GM21360 (cell line): ENCODE results near the gene WDR86.
A peak's percentile ranks its signal among the peaks of the same experiment; 100 is the strongest.

Experiments
- ATAC-seq: cut with Tn5 transposase; IDR thresholded peaks from one replicate; pipeline ENCODE4 v1.9.1; 2021; ENCODE audit warnings: mild to moderate bottlenecking, moderate library complexity; ENCODE audit not compliant: unreplicated experiment

Gene WDR86

DNA sequence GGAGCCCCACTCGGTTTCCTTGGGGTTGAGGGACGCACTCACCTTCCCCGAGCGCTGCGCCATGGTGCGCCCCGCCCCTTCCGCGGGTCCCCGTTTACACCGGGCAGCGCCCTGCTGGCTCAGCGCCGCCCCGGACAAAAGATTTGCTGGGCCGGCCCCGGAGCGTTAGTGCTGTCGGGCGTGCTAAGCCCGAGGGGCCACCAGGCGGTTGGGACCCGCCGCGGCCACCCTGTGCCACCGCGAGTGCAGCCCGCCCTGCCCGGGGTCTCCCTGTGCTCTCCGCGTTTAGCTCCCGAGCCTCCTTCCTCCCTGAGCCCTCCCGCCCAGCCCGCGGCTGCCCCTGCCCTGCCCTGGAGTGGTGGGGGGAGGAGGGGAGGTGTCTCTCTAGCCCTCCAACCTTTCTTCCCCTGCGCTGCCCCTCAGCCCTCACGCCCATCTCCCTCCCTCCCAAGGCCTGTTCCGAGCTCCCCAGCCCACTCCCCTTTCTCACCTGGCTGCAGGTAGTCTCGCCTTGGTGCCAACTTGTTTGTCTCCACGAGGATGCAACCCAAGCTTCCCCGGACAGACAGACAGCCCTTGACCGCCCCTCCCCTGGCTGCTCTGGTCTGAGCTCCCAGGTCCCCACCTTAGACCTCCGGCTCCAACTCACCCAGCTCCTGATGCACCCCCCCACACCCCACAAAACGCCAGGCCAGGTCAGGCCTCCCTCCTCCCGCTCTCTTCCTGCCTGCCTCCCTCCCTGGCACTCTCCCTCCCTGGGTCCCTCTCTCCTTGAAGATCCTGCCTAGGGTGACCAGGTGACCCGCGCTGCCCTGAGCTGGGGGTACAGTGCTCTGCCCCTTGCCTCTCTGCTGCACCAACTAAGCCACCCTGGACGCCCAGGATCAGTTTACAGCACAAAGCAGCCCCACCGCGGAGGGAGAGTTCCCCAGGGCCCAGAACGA lies 30.3 kb upstream of the WDR86 start, which contains the start of gene CRYGN:
Gene CRYGN (minus strand): TSS at position 287 of the 944 bp plus-strand sequence. CDS start 224 bp downstream, at position 63.
- no peak for ATAC-seq

DNA sequence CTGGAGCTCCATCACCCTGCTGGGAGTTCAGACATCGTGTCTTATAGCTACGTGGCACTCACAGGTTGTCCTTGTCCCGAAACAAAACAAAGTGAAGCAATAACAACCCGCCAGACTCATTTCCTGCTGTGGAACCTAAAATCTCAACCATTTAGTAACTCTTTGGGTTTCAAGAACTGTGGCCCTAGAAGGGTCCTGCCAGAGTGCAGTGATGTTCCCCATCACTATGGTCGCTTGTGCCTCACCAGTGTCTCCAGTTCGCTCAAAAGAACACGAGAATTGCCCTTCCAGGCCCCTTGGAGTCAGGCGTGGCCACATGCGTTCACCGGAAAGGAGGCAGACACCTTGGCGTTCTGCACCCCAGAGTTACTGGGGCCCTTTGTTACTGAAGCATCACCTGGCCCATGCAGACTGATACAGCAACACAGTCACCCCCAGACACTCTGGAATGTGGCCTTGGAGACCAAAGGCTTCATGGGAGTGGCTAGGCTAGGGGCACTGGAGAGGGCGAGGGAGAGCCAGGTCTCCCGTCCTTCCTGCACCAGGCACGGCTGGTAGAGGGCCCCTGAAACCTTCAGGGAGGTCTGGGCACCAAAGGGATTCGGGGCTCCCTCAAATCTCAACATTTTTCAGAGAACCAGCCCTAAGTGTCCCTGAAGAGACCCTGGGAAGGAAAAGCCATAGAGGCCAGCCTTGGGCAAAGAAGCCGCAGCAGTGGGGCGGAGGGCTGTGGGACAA lies 29.2 kb upstream of the WDR86 start:
- ATAC-seq = no peak

DNA sequence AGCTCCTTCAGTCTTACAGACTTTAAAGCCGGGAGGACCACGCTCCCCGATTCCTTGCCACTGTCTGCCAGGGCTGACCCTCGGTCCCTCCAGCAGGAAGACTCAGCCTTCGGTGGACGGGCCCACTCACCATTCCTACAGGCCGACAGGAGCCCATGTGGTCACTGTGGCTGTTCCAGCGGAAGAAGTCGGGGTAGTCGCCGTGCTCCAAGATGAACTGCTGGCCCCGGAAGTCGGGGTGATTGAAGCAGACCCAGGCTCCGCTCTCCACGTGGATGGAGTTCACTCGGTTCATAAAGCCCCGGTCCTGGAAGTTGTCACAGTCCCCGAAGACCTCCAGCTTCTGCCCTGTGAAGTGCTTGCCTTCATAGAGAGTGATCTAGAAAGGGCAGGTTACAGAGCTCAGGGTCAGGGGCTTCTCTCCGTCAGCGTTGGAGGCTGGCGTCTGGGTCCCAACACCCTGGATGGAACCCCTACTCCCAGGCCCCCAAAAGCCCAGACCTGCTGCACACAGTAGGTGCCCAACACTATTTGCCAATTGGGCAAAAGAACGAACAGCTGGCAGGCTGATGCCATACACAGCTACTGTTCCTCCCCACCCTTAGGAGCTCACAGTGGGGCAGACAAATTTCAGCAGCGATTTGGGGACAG lies 28.2 kb upstream of the WDR86 start:
- ATAC-seq = no peak

DNA sequence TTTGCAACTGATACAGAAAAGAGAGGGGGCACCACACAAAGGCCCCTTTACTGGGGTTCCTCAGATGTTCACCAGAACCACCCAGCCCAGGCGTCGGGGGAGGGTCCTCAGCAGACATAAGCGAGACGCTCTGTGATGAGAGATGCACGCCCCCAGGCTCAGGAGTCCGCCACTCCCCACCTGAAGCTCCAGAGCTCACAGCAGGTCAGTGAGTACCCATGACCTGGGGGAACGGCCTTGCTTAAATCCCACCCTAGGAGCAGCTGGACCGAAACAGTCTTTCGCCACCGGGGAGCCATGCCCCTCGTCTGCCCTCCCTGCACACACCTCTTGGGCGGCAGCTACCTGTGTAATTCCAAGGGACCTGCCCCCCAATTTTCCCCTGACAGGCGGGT lies 27.3 kb upstream of the WDR86 start:
- ATAC-seq = no peak

DNA sequence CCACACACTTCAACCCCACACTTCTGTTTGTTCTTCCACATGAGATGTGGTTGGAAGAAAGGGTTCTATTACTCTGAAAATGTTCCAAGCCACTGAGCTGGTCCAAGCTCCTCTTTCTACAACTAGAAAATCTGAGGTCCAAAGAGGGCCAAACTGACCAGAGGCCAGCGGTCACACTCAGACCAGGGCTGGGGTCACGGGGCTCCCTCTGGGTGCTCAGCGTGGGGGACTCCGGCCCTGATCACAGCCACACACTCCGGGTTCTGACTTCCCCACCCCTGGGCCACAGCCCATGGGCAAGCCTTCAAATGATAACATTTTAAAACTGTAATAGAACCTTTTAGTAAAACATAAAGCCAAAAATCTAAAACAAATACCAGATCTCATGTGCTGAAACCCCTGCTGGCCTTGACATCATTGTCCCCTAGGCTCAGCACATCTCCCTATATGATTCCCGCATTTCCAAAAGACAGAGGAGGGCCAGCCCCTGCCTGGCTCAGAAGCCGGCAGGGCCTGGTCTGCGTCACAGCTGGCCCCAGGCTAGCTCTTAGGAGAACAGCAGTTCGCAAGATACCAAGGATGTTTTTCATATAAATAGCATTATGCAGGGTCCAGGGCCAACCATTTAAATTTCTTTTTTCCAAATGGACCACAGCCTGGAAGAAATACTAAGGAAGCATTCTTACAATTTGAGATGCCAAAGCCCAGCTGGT lies 26.8 kb upstream of the WDR86 start:
- ATAC-seq = no peak

DNA sequence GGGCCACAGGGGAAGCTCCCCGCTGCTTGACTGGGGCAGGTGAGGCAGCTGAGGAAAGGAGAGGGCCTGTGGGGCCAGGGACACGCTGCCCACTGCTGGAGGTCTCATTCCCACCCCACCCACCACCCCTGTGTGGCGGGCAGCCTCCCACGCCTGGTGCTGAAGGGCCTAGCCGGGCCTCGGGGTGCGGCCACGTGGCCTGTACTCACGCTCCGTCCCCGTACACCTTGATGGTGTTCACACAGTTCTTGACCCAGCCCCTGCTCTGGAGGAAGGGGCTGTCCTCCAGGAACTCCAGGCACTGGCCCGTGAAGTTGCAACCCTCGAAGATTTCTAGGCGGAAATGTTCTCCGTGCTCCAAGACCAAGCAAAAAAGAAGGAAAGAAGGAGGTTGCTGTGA lies 26.1 kb upstream of the WDR86 start:
- ATAC-seq = no peak

DNA sequence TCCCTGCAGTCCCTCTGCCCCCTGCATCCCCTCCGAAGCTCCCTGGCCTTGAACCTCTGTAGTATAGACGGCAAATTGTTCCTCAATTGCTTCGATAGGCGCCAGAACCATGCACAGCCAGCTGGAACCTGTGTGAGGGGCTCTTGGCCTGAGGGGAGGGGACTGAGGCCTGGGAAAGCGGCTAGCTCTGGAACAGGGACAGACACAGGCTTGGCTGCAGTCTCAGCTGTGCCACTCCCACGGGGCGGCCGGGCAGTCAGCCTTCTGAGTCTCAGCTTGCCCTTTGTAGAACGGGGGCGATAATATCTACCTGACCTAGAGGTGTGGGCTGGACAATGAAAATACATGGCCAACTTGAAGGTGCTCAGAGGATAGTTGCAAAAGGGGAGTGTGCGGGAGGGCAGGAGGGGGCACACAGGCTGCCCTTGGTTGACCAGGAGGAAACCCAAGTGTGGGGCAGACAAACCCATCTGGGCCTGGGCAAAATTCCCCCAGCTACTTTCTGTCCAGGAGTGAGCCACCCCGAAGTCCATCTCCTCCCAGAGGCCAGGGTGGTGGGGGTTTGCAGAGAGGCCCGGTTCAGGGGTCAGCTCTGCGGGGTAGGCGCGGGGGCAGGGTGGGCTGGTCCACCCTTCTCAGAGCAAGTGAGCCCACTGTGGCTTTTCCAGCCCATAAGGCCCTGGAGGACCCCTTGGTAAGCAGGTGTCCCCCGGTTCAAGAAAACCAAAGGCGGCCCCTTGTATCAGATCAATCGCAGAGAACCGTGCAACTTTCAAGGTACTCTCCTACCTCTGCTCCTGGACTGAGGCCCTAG lies 25.5 kb upstream of the WDR86 start:
- no peak for ATAC-seq

DNA sequence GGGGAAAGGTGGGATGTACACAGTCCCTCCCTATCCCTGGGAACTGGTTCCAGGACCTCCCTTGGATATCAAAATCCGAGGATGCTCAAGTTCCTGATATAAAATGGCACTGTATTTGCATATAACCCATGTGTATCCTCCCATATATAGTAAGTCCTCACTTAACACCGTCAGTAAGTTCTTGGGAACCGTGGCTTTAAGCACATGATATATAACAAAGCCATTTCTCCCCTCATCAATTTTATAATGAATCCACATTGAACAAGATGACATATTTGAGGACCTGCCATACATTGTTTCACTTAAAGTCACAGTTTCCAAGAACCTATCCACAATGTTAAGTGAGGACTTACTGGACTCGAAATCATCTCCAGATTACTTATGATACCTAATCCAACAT lies 24.7 kb upstream of the WDR86 start:
- no peak for ATAC-seq

DNA sequence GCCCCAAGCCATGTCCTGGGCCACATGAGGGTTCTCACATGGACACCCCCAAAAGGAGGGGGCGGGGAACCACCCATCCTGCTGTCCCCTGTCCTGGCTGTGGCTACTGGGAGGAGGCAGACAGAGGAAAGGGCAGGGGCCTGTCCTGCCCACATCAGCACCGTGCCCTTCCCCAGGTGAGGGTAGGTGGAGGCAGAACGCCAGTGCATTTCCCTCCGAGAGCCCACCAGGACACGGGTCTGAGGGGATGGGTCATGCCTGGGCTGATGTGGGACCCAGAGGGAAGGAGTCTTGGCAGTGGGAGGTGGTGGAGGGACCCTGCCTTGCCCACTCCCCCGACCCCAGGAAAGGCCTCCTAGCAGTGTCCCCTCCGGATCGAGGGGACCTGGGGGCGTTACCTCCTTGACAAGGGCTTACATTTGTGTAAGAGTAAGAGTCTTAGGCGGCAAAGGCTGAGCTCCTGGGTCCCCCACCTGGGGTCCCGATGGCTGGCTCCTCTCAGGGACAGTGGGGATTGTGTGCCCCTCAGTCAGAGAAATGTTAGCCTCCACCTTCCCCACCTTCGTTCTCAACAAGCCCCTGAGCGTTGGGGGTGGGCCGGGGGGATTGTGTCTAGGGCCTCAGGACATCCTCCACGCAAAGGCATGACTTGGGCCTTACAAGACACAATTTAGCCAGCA lies 24.0 kb upstream of the WDR86 start:
- no peak for ATAC-seq

DNA sequence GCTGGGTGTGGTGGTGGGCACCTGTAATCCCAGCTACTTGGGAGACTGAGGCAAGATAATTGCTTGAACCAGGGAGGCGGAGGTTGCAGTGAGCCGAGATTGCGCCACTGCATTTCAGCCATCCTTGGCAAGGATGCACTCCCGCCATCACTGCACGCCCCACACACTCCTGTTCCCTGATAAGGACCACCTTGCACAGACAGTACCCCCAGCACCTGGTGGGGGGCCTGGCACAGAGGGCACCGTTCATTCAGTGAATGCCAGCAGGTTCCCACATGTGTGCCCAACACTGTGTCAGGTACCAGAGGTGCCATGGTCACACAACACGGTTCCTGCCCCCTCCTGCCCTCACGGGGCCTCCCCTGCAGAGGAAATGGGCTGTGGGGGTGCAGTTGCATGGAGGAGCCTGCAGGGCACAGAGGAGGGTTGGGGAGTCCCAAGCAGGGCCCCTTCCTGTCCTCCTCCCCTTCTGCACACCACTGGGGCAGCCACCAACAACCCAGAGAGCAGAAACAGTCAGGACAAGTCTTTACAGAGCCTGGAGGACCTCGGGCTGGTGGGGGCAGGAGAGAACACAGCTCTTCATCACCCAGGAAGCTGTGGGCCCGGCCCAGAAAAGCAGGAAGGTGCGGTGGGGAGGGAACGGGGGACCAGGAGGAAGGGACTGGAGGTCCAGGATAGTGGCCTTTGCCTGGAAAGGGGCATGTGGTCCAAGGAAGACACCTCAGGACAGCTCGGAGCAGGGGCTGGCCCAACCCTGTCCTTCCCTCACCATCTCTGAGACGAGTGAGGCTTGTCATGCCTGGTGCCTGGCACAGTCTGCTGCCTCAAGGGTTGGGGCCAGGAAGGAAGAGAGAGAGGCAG lies 23.1 kb upstream of the WDR86 start:
- ATAC-seq = peak; percentile 68

DNA sequence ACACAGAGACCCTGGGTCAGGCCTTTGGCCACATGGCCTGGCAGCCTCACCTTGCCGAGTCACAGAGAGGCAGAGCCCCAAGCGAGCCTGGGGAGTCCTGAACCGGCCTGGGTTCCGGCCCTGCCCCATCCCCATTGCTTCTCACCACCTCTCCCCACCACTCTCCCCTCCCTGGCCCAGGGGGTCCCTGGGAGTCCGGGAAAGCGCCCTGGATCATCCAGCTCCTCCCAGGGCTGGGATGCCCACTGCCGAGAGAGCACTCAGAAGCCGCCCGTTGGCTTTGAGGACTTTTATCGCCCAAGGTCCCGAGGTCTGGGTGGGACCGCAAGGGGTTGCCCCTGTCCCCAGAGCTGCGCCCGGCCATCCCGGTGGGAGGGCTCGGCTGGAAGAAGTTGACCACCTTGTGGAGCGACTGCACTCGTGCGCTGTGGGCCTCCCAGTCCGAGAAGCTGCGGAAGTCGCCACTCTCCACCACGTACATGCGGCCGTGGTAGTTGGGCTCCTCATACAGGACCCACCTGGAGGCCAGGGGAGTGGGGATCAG lies 22.0 kb upstream of the WDR86 start:
- ATAC-seq = no peak

DNA sequence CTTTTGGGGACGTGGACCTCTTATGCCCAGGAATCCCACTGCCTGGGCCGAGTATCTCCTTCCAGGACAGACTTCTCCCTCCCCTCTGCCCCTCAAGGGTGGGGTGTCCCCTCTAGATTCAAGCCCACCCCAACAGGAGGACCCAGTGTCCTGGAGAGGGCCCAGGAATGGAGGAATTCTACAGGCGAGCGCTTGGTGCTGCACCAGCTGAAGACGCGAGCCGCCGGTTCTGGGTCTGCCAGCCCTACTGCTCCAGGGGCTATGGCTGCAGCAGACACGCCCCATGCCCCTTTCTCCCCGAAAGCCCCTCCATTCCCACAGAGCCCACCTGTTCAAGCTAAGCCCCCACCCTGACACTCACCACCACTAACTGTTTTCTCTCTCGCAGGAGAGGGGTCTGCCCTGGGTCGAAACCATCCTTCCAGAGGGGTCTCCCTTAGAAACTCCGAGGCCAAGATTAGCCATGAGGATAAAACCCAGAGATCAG lies 21.5 kb upstream of the WDR86 start:
- ATAC-seq = no peak

DNA sequence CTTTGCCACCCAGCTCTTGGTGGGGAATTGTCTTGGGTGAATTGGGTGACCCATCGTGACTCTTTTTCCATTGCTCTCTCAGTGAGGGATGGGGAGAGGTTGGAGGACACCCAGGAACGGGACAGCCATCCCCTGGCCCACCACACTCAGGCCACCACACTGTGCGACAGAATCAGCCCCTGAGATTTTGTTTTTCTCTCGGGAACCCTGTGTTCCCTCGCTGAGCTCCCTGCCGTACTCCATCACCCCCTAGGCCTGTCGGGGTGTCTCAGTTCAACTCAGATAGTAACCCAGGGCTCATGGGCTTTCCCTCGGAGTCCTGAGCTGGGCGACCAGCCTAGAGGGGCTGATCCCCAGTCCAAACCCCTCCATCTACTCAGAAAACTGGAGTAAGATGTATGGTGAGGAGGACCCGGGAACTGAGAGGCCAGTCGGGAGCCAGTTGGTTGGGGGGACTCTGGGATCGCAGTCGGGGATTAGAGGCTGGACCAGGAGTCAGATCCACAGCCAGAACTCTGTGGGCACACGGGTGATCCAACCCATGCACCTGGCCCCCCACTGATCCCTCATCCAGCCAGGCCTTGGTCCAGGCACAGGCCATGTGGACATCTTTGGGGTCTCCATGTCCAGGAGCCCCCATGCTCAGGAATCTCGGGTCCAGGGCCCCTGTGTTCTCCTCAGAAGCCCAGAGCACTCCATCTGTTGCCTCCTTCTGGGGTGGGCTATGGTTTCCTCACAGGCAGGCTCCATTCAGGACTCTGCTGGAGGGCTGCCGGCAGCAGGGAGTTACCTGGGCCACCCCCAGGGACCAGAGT lies 20.8 kb upstream of the WDR86 start:
- no peak for ATAC-seq

DNA sequence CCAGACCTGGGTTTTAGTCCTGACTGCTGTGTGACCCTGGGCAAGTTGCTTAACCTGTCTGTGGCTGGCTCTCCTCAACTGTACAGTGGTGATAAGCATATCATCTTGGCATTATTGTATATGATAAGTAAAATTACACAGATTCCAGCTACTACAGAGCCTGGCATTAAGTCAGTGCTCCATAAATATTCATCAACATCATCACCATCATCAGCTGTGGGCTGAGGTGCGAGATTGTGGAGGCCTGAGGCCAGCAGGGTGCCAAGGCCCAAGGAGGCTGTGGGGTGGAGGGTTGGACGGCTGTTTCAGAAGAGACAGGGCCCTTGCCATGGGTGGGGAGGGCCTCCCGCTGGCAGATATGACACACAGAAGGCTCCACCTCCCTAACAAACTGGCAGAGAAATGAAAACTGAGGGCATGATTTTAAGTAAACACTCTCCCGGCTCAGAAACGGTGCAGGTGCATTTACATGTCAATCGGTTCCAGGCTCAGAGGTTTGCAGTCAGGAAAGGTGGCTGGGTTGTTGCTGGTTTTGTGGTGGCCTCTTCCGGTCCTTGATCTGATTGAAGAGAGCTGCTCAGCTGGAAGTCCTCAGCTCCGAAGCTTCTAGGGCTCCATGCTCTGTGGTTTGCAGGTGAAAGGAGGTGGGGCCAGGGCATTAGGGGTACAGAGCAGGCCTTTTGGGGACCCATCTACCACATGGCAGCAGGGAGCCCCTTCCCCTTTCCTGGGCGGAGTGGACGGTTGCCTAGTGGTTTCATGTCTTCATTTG lies 19.9 kb upstream of the WDR86 start:
- no peak for ATAC-seq

DNA sequence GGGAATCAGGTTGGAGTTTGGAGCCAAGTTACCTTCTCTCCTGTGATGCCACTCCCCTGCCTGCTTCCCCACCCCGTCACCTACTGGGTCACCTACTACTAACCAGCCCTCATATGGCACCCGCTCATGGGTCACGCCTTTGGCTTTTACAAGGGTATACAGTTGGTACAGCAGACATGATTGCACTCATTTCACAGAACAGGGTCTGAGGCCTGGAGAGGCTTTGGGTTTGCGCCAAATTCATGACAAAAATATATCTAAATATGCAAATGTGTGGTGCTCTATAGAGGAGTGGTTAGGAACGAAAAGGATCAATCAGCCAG lies 19.4 kb upstream of the WDR86 start:
- ATAC-seq = no peak

DNA sequence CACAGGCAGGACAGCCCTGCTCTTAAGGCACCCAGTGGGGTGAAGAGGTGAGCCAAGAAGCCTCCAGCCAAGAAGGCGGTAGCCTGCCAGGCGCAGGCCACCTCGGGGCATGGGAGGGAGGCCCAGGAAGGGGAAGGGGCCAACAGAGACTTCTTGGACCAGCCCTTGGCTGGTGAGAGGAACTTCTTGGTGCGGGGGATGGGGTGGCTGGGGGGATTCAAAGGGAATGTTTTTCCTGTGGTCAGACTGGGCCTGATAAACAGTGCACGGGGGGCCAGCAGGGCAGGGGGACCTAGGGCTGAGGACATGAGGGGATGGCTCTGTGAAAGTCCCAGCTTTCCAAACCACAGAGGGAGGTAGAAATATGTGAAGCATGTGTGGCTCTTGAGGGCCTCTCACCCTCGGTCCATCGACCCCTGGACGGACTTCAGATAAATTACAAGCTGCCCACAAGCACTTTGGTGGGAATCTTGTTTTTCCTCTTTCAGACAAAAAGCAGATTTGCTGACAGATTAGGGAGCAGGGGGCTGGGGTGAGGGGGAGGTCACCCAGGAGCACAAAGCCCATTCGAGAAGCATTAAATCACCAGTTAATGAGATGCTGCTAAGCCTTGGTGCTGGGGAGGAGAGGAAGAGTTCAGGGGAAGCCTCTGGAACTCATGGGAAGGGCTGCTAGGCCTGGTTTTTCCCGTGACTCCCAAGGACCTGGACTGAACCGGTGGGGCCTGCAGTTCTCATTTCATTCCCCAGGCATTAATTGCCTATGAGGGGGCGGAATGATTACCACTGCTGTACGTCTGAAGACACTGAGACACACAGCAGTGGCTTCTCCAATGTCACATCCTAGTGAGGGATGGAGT lies 18.8 kb upstream of the WDR86 start:
- ATAC-seq = no peak
